Caco-2 (cell line): ENCODE results near the gene GSE1. TPM values are rescaled to one million over a fixed set of nuclear protein-coding genes. Genes with fewer than 3 reads are reported as not detected.
A peak's percentile ranks its signal among the peaks of the same experiment; 100 is the strongest.

Experiments used
- BruUV-seq: library from RNA; stranded (reverse); fragments of 400-500 nt; replicated peaks from 2 replicates; lab custom pipeline; 2021; lab: Mats Ljungman, UMichigan
- CTCF ChIA-PET: fragments of 300-600 bp; sonication (Branson Sonifier 250); formaldehyde crosslinking; loops from one replicate; lab custom pipeline; 2022; ENCODE audit warnings: antibody characterized with exemption; lab: Charles Lee
- POLR2A ChIA-PET: fragments of 300-600 bp; sonication (Branson Sonifier 250); formaldehyde crosslinking; loops from one replicate; lab custom pipeline; 2022; ENCODE audit warnings: antibody characterized with exemption; lab: Charles Lee
- DNase-seq, 2 experiments: peaks; one replicate each; pipeline versions ENCODE4 v3.0.0 to v3.0.0-alpha.2; 2020 to 2022
- H3K27me3 ChIP-seq: replicated peaks from 2 replicates; pipeline ENCODE4 v1.6.0; 2011; ENCODE audit warnings: low read length; ENCODE audit not compliant: control insufficient read depth, insufficient read depth
- H3K36me3 ChIP-seq: 2 replicates; pipeline ENCODE4 v1.5.1; 2011; ENCODE audit warnings: low read length; ENCODE audit not compliant: control insufficient read depth, insufficient read depth
- H3K4me1 ChIP-seq: fragments of 250-450 bp; sonication (Bioruptor Pico); 2 replicates; pipeline ENCODE4 v1.5.1; 2020; ENCODE audit warnings: mild to moderate bottlenecking
- H3K4me3 ChIP-seq: 2 replicates; pipeline ENCODE4 v1.5.1; 2011; ENCODE audit warnings: low read depth, mild to moderate bottlenecking, control low read depth, low read length
- H3K9me3 ChIP-seq: fragments of 250-450 bp; sonication (Bioruptor Pico); 2 replicates; pipeline ENCODE4 v1.5.1; 2020; ENCODE audit warnings: mild to moderate bottlenecking, moderate library complexity
- H3K27ac Mint-ChIP-seq: one replicate; pipeline ENCODE4 v1.8.0; 2022; ENCODE audit warnings: mixed read lengths; ENCODE audit not compliant: unreplicated experiment
- H3K27me3 Mint-ChIP-seq: one replicate; pipeline ENCODE4 v1.8.0; 2022; ENCODE audit warnings: mixed read lengths; ENCODE audit not compliant: insufficient read depth, unreplicated experiment
- H3K36me3 Mint-ChIP-seq: one replicate; pipeline ENCODE4 v1.8.0; 2022; ENCODE audit warnings: mild to moderate bottlenecking, mixed read lengths; ENCODE audit not compliant: insufficient read depth, unreplicated experiment
- H3K4me1 Mint-ChIP-seq: one replicate; pipeline ENCODE4 v1.8.0; 2022; ENCODE audit warnings: low read depth, mixed read lengths; ENCODE audit not compliant: unreplicated experiment
- H3K4me3 Mint-ChIP-seq: one replicate; pipeline ENCODE4 v1.8.0; 2022; ENCODE audit warnings: mild to moderate bottlenecking, moderate library complexity, mixed read lengths; ENCODE audit not compliant: unreplicated experiment
- H3K9me3 Mint-ChIP-seq: one replicate; pipeline ENCODE4 v1.8.0; 2022; ENCODE audit warnings: mixed read lengths; ENCODE audit not compliant: unreplicated experiment
- intact Hi-C: fragments of 100-400 bp; cut with micrococcal nuclease; formaldehyde crosslinking; loops from one replicate; pipeline ENCODE4 v1.10.0; 2022; ENCODE audit not compliant: unreplicated experiment
- total RNA-seq: library from RNA; stranded (reverse); gene quantifications from 2 replicates; pipeline ENCODE4 v1.2.3, GENCODE V29; 2022
- TF ChIP-seq, protein P1 (sequence below), 2 experiments: fragments of 200-600 bp in 1 of 2; IDR thresholded peaks; 1 replicate in 1 of 2; 2 replicates in 1 of 2; pipeline versions ENCODE4 v1.5.1 to v1.8.0; 2011 to 2022; ENCODE audit warnings: antibody characterized with exemption in 1 of 2, control low read depth in 1 of 2, inconsistent platforms in 1 of 2, low read depth in 1 of 2, low read length in 1 of 2, mild to moderate bottlenecking in 1 of 2, moderate library complexity in 1 of 2; ENCODE audit not compliant: insufficient read depth in 1 of 2, severe bottlenecking in 1 of 2, unreplicated experiment in 1 of 2

The GSE1 gene
- total RNA-seq, 1 experiment from 2014 or later: 142 TPM

DNA sequence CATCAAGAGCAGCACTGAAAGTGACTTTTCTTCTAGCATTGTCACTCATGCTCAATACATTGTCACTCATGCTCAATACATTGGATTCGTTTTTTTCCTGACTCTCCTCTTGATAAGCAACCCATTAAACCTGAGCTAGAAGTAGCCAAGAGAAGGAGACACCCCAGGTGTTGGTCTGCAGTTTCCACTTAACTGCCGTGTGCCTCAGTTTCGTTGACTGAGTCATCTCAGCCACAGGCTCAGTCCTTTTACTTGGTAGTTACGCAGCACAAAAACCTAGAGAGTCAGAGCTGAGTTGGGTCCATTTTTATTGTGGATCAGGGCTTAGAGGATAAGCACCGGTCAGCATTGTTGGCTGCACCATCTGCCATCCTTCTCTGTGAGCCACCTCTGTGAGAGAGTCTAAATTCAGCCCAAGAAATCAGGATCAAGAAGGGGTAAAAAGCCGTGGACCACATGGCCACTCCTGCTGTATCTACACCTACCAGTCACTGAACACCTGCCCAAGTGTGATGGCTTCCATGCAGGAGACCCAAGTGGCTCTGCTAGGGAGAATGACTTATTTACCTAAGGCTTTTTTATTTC lies 64.4 kb downstream of the GSE1 start:
- peaks cover 17% of the 10 kb centered on the region for H3K36me3 ChIP-seq
- intact Hi-C loops: no loop called here

GRCh38 chr16:85678016-85678415 lies 64.9 kb downstream of the GSE1 start:
- H3K4me1 Mint-ChIP-seq: peaks cover 23% of the 10 kb centered on the region
- no peaks in the 10 kb centered on the region for H3K9me3 ChIP-seq
- H3K36me3 Mint-ChIP-seq: peaks cover 83% of the 10 kb centered on the region
- intact Hi-C loops: no loop called here
- H3K27me3 Mint-ChIP-seq: no peaks in the 10 kb centered on the region
- H3K9me3 Mint-ChIP-seq: no peaks in the 10 kb centered on the region
- H3K4me1 ChIP-seq: peaks cover 11% of the 10 kb centered on the region; the same call in 1 of the 2 replicates
- no peak overlapping the region for H3K27ac Mint-ChIP-seq
- H3K4me3 ChIP-seq: no peak overlapping the region
- no peak for DNase-seq
- ChIA-PET CTCF (interaction anchor here (1.3 to 1.8 kb wide), 2 partner anchors 40 to 82 kb away, joined by 4 to 6 read pairs; no protein-coding TSS in a partner anchor), POLR2A (no interaction called here)
- TF ChIP-seq, protein P1, sequence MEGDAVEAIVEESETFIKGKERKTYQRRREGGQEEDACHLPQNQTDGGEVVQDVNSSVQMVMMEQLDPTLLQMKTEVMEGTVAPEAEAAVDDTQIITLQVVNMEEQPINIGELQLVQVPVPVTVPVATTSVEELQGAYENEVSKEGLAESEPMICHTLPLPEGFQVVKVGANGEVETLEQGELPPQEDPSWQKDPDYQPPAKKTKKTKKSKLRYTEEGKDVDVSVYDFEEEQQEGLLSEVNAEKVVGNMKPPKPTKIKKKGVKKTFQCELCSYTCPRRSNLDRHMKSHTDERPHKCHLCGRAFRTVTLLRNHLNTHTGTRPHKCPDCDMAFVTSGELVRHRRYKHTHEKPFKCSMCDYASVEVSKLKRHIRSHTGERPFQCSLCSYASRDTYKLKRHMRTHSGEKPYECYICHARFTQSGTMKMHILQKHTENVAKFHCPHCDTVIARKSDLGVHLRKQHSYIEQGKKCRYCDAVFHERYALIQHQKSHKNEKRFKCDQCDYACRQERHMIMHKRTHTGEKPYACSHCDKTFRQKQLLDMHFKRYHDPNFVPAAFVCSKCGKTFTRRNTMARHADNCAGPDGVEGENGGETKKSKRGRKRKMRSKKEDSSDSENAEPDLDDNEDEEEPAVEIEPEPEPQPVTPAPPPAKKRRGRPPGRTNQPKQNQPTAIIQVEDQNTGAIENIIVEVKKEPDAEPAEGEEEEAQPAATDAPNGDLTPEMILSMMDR (IDR thresholded peaks at IDR 0.05; ENCODE audit: insufficient read depth in 1 of 2, low read depth in 1 of 2, low read length in 1 of 2, severe bottlenecking in 1 of 2, unreplicated experiment in 1 of 2): no peak
- no peak overlapping the region for H3K4me3 Mint-ChIP-seq
- BruUV-seq: TSS peak; percentile 61
- no peaks in the 10 kb centered on the region for H3K27me3 ChIP-seq
- H3K36me3 ChIP-seq: peaks cover 17% of the 10 kb centered on the region

More for the DNA sequence above, 64.4 kb downstream of the GSE1 start:
- no peak for DNase-seq
- Histone ChIP-seq H3K27me3 (no peaks in the 10 kb centered on the region), H3K4me3 (no peak overlapping the region), H3K9me3 (no peaks in the 10 kb centered on the region), H3K4me1 (peaks cover 11% of the 10 kb centered on the region; the same call in 1 of the 2 replicates)
- peaks cover 86% of the 10 kb centered on the region for H3K36me3 Mint-ChIP-seq
- H3K27ac Mint-ChIP-seq: no peak overlapping the region
- no TSS peak for BruUV-seq
- H3K4me1 Mint-ChIP-seq: peaks cover 21% of the 10 kb centered on the region
- ChIA-PET POLR2A (no interaction called here), CTCF (interaction anchor here (1.3 to 1.8 kb wide), 2 partner anchors 40 to 82 kb away, joined by 4 to 6 read pairs; no protein-coding TSS in a partner anchor)
- TF ChIP-seq, protein P1 (IDR thresholded peaks at IDR 0.05; ENCODE audit: insufficient read depth in 1 of 2, low read depth in 1 of 2, low read length in 1 of 2, severe bottlenecking in 1 of 2, unreplicated experiment in 1 of 2): no peak
- no peak overlapping the region for H3K4me3 Mint-ChIP-seq
- H3K27me3 Mint-ChIP-seq: no peaks in the 10 kb centered on the region
- H3K9me3 Mint-ChIP-seq: no peaks in the 10 kb centered on the region

GRCh38 chr16:85678821-85679220 lies 65.7 kb downstream of the GSE1 start:
- Mint-ChIP-seq H3K27me3 (no peaks in the 10 kb centered on the region), H3K9me3 (no peaks in the 10 kb centered on the region), H3K36me3 (peaks cover 82% of the 10 kb centered on the region), H3K27ac (peak overlapping the region; percentile 34), H3K4me3 (no peak overlapping the region), H3K4me1 (peaks cover 30% of the 10 kb centered on the region)
- intact Hi-C loops: no loop called here
- TF ChIP-seq, protein P1 (IDR thresholded peaks at IDR 0.05; ENCODE audit: insufficient read depth in 1 of 2, low read depth in 1 of 2, low read length in 1 of 2, severe bottlenecking in 1 of 2, unreplicated experiment in 1 of 2): no peak
- H3K36me3 ChIP-seq: peaks cover 15% of the 10 kb centered on the region
- peaks cover 11% of the 10 kb centered on the region for H3K4me1 ChIP-seq
- no TSS peak for BruUV-seq
- peak in 1 of 2 experiments; percentile 48 for DNase-seq
- POLR2A ChIA-PET: interaction anchor here (1.0 kb wide), 1 partner anchor 9 kb away, joined by 3 read pairs; the partner anchor contains the start of gene GINS2
- no peaks in the 10 kb centered on the region for H3K27me3 ChIP-seq
- CTCF ChIA-PET: interaction anchor here (0.5 to 1.8 kb wide), 5 partner anchors 31 to 78 kb away, joined by 3 to 10 read pairs (median 3); no protein-coding TSS in a partner anchor
- H3K9me3 ChIP-seq: no peaks in the 10 kb centered on the region
- no peak overlapping the region for H3K4me3 ChIP-seq
